Measurements from ENCODE around the gene CLDN7. TPM values are rescaled to one million over a fixed set of nuclear protein-coding genes. Genes with fewer than 3 reads are reported as not detected.

The CLDN7 gene
- total and polyA plus RNA-seq, 3 donors from 2014 or later: 4.5 to 8.8 (median 6.9) TPM

DNA sequence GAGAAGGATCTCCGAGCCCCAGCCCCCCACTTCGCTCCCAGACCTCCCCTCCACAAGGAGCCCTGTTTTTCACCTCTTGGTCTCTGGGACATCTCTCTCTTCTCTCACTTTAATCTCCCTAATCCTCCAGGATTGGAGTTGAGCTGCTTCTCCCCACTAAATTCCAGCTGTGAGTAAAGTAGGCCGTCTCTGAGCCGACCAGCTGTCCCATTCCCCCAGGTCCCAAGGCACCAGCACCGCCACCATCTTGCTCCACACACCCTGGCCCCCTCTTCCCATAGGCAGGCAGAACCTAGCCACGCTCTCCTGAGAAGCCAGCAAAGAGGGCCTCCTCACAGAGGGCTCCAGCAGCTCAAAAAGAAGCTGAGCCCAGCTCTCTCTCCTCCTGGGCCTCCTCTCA, 43.5 kb downstream of the CLDN7 start:
- no peak for DNase-seq
- H3K4me3 ChIP-seq: no peak overlapping the region

DNA sequence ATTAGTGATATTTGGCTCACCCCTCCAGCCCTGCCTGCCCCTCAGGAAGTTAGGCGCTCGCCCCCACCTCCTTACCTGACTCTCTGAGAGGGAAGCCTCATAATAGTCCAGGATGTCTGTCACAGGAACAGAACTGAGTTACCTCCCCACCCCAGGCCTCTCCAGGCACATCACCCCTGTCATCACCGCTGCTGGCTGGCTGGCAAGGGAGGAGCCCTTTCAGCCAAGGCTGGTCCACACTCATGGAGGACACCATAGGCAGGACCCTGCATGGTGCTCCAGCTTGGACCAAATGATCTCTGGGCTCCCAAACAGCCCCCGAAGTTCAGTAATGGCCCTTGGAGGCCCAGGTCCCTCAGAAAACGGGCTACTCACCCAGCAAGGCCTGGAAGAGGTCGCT, 44.1 kb downstream of the CLDN7 start:
- no peaks in the 10 kb centered on the region for H3K36me3 ChIP-seq (ENCODE audit: low read depth, missing control alignments)
- no peak overlapping the region for H3K4me3 ChIP-seq
- peak overlapping the region in 1 of 2 donors; percentile 82 for H3K27ac ChIP-seq
- intact Hi-C loops (cut with DNase I; ENCODE audit: low total_unique reads): no loop called here
- peaks cover 38% of the 10 kb centered on the region for H3K4me1 ChIP-seq
- H3K9me3 ChIP-seq: no peaks in the 10 kb centered on the region
- H3K27me3 ChIP-seq: no peaks in the 10 kb centered on the region
- DNase-seq: no peak
- TF ChIP-seq POLR2A (IDR thresholded peaks at IDR 0.05): no peak
- TF ChIP-seq, protein P1, sequence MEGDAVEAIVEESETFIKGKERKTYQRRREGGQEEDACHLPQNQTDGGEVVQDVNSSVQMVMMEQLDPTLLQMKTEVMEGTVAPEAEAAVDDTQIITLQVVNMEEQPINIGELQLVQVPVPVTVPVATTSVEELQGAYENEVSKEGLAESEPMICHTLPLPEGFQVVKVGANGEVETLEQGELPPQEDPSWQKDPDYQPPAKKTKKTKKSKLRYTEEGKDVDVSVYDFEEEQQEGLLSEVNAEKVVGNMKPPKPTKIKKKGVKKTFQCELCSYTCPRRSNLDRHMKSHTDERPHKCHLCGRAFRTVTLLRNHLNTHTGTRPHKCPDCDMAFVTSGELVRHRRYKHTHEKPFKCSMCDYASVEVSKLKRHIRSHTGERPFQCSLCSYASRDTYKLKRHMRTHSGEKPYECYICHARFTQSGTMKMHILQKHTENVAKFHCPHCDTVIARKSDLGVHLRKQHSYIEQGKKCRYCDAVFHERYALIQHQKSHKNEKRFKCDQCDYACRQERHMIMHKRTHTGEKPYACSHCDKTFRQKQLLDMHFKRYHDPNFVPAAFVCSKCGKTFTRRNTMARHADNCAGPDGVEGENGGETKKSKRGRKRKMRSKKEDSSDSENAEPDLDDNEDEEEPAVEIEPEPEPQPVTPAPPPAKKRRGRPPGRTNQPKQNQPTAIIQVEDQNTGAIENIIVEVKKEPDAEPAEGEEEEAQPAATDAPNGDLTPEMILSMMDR (IDR thresholded peaks at IDR 0.05): no peak
- WGBS, 2 donors: 66 to 72% methylated on average over 5 to 6 of the region's 6 CpGs

More for the DNA sequence above, 43.5 kb downstream of the CLDN7 start:
- TF ChIP-seq, protein P1 (IDR thresholded peaks at IDR 0.05): no peak
- H3K36me3 ChIP-seq (ENCODE audit: low read depth, missing control alignments): no peaks in the 10 kb centered on the region
- no peaks in the 10 kb centered on the region for H3K9me3 ChIP-seq
- H3K27me3 ChIP-seq: no peaks in the 10 kb centered on the region
- H3K4me1 ChIP-seq: peaks cover 35% of the 10 kb centered on the region
- peak overlapping the region; percentile 84 to 89 for H3K27ac ChIP-seq
- intact Hi-C loops (cut with DNase I; ENCODE audit: low total_unique reads): no loop called here
- 65 to 67% methylated on average over 6 of the region's 6 CpGs for WGBS, 2 donors

- intact Hi-C loops (cut with DNase I; ENCODE audit: low total_unique reads): no loop called here
- DNase-seq: peak; percentile 54
- Histone ChIP-seq H3K9me3 (no peaks in the 10 kb centered on the region), H3K4me1 (peaks cover 38% of the 10 kb centered on the region), H3K27me3 (no peaks in the 10 kb centered on the region), H3K36me3 (ENCODE audit: low read depth, missing control alignments) (no peaks in the 10 kb centered on the region), H3K27ac (peak overlapping the region; percentile 70 to 82), H3K4me3 (peak overlapping the region; percentile 26 to 45)
- 11 to 25% methylated on average over 20 to 30 of the region's 32 CpGs for WGBS, 2 donors
- TF ChIP-seq, protein P1 (IDR thresholded peaks at IDR 0.05): no peak
- TF ChIP-seq POLR2A (IDR thresholded peaks at IDR 0.05): no peak
Observed at GRCh38 chr17:7217113-7217987, 44.9 kb downstream of the CLDN7 start.

- peak overlapping the region; percentile 26 to 45 for H3K4me3 ChIP-seq
- no peak for DNase-seq
- no peak for TF ChIP-seq POLR2A (IDR thresholded peaks at IDR 0.05)
- TF ChIP-seq, protein P1 (IDR thresholded peaks at IDR 0.05): no peak
- H3K27me3 ChIP-seq: no peaks in the 10 kb centered on the region
- no peaks in the 10 kb centered on the region for H3K9me3 ChIP-seq
- no peaks in the 10 kb centered on the region for H3K36me3 ChIP-seq (ENCODE audit: low read depth, missing control alignments)
- H3K4me1 ChIP-seq: peaks cover 38% of the 10 kb centered on the region
- intact Hi-C loops (cut with DNase I; ENCODE audit: low total_unique reads): no loop called here
- 21 to 48% methylated on average over 7 of the region's 7 CpGs for WGBS, 2 donors
- H3K27ac ChIP-seq: peak overlapping the region; percentile 70 to 82
Observed at GRCh38 chr17:7216242-7217112, 45.8 kb downstream of the CLDN7 start.

Measured in testis (tissue), 3 donors.